Measurements from ENCODE around the gene SYT13.

Gene SYT13

DNA sequence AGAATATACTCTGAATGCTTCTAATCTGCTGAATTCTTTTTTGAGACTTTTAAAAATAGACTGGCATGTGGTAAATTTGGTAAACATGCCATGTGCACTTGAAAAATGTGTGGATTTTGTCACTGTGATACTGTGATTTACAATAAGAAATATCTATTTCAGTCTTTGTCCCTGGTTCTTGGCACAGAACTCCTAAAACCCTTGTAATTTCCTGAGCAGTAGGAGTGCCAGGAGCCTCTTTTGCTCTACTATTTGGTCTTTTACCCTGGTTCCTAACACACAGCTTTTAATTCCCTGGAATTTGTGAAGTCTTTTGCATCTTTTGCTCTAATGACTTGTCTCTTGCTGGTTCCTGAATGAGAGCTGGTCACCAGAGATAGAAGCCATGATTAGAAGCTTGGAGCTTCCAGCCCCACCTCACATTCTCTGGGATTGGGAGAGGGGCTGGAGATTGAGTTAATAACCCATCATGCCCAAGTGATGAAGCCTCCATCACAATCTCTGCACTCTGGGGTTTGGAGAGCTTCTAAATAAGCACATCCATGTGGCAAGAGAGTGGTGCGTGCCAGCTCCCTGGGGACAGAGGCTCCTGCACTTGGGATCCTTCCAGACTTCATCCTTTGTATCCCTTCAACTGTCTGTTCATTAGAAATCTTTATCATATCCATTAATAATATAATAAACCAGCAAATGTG is 27.2 kb upstream of the SYT13 start:
- DNase-seq (ENCODE audit: low spot score), result no peak

DNA sequence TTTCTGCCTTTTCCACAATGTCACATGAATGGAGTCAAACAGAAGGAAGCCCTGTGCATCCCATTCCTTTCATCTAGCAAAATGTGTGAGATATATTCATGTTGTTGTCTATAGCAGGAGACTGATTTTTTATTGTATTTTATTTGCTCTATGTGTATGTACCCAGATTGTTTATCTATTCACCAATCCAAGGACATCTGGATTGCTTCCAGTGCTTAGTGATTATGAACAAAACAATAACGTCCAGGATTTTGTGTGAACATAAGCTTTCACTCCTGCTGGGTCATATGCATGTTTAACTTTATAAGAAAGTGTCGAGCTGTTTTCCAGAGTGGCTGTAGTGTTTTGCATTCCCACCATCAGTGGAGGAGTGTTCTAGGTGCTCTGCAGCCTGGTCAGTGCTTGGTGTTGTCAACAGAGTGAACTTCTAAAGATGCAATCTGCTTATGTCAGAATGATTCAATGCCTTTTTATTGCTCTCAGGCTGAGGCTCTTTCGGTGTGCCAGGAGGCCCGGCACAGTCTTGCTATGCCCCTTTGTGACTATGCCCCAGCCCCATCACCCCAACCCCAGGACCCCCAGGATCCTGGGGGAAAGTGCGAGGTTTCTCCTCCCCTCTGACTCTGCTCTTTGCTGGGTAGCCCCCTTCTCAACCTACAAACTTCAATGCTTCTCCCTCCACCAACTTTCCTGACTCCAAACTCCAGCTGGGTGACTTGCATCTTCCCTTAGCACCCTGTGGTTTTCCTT is 19.9 kb upstream of the SYT13 start:
- no peak for DNase-seq (ENCODE audit: low spot score)

DNA sequence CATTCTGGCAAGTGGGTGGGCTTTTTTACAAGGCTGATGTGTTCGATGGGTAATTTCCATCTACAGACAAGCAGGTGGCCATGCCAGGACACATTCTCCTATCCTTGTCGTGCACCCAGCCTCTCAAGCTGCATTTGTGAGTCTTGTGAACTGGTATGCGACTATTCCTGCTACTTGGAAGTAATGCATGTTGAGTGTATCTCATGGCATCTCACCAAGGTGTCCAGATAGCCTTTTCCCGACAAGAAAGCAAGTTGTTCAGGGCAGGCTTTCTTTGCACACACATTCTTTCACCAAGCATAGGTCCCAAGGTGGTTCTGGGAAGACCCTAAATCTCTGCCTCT is 18.8 kb upstream of the SYT13 start:
- DNase-seq (ENCODE audit: low spot score), result no peak

- DNase-seq (ENCODE audit: low spot score), result no peak
These were observed 18.2 kb upstream of the SYT13 start for GRCh38 chr11:45304111-45304991.

GRCh38 chr11:45303316-45303715 is 17.2 kb upstream of the SYT13 start:
- DNase-seq (ENCODE audit: low spot score), result no peak

DNA sequence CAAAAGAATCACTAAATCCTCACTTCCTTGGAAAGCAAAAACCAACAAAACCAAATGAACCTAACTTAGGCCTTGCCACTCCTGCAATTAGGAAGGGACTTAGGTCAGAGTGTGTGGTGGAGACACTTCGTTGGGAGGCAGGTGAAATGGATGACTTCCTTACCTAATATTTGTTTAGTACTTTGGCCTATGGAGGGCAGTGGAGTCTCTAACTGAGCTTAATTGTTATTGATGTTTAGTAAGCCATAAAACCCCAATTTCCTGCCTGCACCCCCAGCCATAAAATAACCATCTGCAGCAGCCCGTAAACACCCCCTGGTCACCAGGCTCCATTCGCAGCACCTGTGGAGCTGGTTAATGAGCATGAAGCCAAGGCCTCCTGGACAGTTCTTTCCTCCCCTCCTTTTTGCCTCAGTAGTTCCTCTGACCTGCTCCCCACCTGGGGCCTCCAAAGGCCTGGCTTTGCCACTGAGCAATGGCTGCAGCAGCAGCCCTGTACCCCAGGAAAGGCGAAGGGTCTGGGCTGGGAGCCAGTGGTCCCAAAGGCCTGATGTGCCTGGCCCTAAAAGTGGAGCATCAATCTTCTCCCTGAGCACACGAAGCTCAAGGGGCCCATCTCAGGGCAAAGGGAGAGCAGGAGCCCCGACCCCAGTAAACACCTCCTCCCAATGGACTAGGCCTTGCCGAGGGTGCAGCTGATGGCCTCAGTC is 15.6 kb upstream of the SYT13 start:
- no peak for DNase-seq (ENCODE audit: low spot score)

DNA sequence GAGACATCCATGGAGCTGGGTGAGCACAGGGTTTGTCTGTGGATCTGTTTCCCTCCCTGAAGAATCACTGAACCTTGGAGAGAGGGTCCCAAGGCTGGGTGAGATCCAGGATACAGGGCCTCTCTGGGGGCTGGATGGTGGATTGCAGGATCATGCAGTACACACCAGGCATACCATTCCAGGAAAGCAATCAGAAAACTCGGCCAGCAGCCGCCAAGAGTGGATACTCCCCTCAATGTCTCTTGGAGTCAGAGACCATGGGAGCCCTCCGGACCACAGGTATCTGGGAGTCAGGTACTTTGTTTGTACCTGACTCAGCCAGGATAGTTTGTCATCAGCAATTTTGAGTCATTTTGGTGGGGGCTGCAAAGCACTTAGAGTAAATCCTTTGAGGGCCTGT is 14.6 kb upstream of the SYT13 start:
- no peak for DNase-seq (ENCODE audit: low spot score)

DNA sequence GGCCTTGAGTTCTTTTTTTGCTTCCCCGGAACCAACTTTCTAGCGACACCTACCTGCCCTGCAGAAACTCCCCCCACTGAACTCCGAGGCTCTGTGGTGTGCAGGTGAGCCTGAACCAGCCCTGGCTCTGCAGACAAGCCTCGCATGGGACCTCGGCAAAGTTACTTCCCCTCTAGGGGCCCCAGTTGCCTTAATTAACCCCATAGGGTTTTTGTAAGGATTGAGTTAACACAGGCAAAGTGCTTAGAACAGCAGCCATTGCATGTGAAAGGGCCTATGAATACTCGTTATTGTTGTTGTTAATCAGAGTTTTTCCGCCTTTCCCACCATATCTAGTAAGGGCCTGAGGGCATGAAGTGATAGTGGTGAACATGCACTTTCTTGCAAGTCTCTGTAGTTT is 12.6 kb upstream of the SYT13 start:
- DNase-seq (ENCODE audit: low spot score), result no peak

- DNase-seq (ENCODE audit: low spot score), result no peak
These were observed 9.9 kb upstream of the SYT13 start for GRCh38 chr11:45296075-45296474.

DNA sequence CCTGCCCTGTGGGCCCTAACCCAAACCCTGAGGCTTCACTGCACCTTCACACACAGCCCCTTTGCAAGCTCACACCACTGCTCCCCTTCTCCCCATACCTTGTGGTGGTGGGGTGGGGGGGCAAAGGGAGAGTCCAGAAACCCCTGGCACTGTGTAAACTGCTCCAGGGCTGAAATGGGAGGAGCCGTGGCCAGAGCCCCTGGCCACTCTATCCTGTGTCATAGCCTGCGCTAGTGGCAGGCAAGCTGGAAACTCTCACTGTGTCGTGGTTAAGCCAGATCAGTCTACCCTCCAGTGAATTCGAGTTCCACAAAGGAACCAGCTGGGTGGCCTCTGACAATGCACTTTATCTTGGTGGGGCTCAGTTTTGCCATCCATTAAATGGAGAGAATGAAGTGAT is 8.4 kb upstream of the SYT13 start:
- no peak for DNase-seq (ENCODE audit: low spot score)

GRCh38 chr11:45293566-45294192 is 7.5 kb upstream of the SYT13 start:
- DNase-seq (ENCODE audit: low spot score), result peak; percentile 81

DNA sequence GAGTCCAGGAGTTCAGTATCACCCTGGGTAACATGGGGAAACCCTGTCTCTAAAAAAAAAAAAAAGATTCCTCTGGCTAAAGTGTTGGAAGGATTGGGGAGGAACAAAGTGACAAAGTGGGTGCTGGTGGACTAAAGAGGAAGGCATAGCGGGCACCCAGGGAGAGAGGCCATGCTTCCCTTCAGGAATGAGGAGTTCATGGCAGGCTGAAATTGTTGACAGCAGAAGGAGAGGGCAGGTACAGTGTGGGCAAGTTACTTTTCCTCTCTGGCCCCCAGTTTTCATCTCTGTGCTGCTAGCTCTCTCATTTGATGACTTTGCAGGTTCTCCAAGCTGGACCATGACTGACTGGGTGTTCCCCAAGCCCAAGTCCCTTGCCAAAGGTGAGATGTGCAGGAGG is 4.4 kb upstream of the SYT13 start:
- DNase-seq (ENCODE audit: low spot score), result no peak

GRCh38 chr11:45289369-45289768 is 3.2 kb upstream of the SYT13 start:
- no peak for DNase-seq (ENCODE audit: low spot score)

- DNase-seq (ENCODE audit: low spot score), result no peak
These were observed 2.2 kb upstream of the SYT13 start for GRCh38 chr11:45288339-45288738.

DNA sequence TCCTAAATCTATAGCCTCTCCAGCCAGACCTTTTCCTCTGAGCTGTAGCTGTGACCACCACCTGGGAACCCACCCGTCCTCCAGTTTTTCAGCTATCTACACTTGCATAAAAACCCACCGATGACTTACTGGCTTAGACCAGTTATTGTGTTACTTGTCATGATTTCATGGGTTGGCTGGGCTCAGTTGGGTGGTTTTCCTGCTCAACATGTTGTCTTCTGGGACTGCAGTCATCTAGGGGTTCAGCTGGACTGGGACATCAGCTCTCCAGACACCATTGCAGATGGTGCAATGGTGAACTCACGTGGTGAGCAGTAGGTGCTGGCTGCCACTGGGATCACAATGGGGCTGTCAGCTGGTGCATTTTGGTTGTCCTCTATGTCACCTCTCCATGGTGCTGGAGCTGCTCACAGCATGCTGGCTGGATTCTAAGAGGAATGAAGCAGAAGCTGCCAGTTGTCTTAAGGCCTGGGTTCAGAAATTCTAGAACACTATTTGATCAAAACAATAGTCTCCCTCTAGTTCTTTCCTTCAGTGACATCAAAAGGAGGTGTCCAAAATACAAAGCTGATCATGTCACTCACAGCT is 1.3 kb upstream of the SYT13 start:
- no peak for DNase-seq (ENCODE audit: low spot score)

- DNase-seq (ENCODE audit: low spot score), result no peak
These were observed 802 bp downstream of the SYT13 start for GRCh38 chr11:45285250-45285828.

DNA sequence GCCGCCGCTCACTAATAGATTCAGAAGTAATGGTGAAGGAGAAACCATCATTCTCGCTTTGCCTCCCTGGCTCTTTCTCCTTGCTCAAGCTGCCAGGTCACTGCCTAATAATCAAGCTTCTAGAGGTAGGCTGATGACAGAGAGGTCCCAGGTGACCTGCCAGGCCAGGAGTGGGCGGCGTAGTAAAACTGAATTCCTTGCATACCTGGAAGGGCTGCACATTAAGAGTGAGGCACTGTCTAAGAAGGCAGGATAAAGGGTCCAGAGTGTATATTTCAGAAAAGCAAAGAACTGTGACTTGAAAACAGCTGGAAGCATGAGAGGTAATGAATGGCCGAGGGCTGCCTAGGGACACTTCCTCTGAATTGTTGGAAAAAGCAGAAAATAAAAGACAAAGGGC is 4.1 kb downstream of the SYT13 start:
- no peak for DNase-seq (ENCODE audit: low spot score)

DNA sequence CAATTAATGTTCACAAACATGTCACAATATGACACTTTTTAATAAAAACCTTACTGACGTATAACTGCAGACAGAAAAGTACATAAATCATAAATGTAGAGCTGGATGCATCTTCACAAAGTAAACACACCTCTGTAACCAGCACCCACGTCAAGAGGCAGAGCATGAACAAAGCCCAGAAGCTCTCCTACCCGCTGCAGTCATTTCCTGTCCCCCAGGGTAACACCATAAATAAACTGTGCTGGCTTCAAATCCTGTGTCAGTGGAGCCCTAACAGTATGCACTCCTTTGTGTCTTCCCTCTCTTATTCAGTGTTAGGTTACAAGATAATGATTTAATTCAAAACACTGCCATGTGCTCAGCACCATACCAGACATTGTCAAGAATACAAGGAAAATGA is 5.7 kb downstream of the SYT13 start:
- no peak for DNase-seq (ENCODE audit: low spot score)

- DNase-seq (ENCODE audit: low spot score), result no peak
These were observed 6.5 kb downstream of the SYT13 start for GRCh38 chr11:45279645-45280044.

GRCh38 chr11:45278714-45279113 is 7.4 kb downstream of the SYT13 start:
- DNase-seq (ENCODE audit: low spot score), result no peak

- DNase-seq (ENCODE audit: low spot score), result no peak
These were observed 10.3 kb downstream of the SYT13 start for GRCh38 chr11:45275828-45276227.
